Thyroid gland (tissue), 4 donors: ENCODE results near the gene POU2F3.

Source experiments
- POLR2A ChIP-seq, 2 donors: fragments of 450-650 bp; IDR thresholded peaks; one replicate each; pipeline ENCODE4 v1.6.1; 2017; ENCODE audit warnings: antibody characterized with exemption in 2 of 2, mild to moderate bottlenecking in 2 of 2, moderate library complexity in 1 of 2
- TF ChIP-seq, protein P1 (sequence below), 6 experiments: fragments of 200-600 bp in 3 of 6; fragments of 450-650 bp in 3 of 6; sonication (generic) in 3 of 6; IDR thresholded peaks; one replicate each; pipeline ENCODE4 v1.5.1; 2016 to 2019; ENCODE audit warnings: antibody characterized with exemption in 6 of 6, mild to moderate bottlenecking in 2 of 6, inconsistent platforms in 1 of 6, moderate library complexity in 1 of 6

DNA sequence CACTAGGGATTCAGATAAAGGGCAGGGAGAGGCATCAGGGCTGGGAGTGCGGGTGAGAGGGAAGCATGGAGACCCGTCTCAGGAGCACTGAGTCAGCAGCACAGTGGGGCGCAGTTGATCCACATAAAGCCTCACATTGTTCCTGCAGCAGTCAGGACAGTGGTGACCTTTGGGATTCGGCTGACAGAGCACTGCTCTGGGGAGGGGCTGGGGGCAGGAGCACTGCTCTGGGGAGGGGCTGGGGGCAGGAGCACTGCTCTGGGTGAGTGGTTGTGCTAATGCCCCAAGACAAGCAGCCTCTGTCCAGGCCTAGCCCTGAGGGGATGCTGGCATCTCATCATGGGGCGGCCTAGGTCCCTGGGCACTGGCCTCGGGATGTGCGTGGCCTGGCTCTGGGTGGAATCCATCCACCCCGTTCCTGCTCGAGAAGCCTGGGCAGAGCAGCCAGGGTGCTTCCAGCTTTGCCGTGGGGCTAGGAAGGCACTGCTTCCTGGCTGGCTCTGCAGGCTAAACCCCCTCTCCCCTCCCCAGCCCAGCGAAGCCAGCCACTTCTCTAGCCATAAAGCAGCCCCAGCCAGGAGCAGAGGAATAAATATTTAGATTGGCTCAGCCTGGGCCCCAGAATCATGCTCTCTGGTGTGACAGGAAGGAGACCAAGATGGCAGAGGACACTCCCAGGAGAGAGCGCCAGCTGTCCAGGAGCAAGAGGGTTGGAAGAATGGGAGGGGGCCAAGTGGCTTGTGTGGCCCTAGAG, 21.8 kb upstream of the POU2F3 start:
- TF ChIP-seq POLR2A (IDR thresholded peaks at IDR 0.05) = no peak
- TF ChIP-seq, protein P1, sequence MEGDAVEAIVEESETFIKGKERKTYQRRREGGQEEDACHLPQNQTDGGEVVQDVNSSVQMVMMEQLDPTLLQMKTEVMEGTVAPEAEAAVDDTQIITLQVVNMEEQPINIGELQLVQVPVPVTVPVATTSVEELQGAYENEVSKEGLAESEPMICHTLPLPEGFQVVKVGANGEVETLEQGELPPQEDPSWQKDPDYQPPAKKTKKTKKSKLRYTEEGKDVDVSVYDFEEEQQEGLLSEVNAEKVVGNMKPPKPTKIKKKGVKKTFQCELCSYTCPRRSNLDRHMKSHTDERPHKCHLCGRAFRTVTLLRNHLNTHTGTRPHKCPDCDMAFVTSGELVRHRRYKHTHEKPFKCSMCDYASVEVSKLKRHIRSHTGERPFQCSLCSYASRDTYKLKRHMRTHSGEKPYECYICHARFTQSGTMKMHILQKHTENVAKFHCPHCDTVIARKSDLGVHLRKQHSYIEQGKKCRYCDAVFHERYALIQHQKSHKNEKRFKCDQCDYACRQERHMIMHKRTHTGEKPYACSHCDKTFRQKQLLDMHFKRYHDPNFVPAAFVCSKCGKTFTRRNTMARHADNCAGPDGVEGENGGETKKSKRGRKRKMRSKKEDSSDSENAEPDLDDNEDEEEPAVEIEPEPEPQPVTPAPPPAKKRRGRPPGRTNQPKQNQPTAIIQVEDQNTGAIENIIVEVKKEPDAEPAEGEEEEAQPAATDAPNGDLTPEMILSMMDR (IDR thresholded peaks at IDR 0.05) = no peak
